ENCODE measurements around the gene FAM20A. TPM values are rescaled to one million over a fixed set of nuclear protein-coding genes. Genes with fewer than 3 reads are reported as not detected.

The FAM20A gene
- polyA plus RNA-seq, 4 donors = 4.4 to 30.3 TPM; not detected in 2

Other genes starting within 250 kb of the FAM20A start
- gene WIPI1, start 143.9 kb downstream of the FAM20A start, polyA plus RNA-seq = 10 to 100 TPM; 11.6 to 26.2 (median 19.9) TPM
- gene PRKAR1A, start 88.9 kb downstream of the FAM20A start, polyA plus RNA-seq = 100 to 1,000 TPM in 1 of 4 donors, 10 to 100 TPM in 3; 22.4 to 124 (median 47.2) TPM

Measured in small intestine (tissue), 4 donors.